NCI-H1092 treated with DMSO at 0.1 percent for 48 hours (cell line): ENCODE measurements around the gene KCNMB1.

ENCODE experiments used
- DNase-seq: peaks from one replicate; lab custom pipeline; 2025; lab: John Stamatoyannopoulos, UW

Gene KCNMB1

GRCh38 chr5:170414786-170415185 lies 25.6 kb upstream of the KCNMB1 start:
- no peak for DNase-seq

GRCh38 chr5:170413897-170414296 lies 24.7 kb upstream of the KCNMB1 start:
- no peak for DNase-seq

GRCh38 chr5:170411100-170411499 lies 21.9 kb upstream of the KCNMB1 start:
- no peak for DNase-seq

- no peak for DNase-seq
These were observed 21.2 kb upstream of the KCNMB1 start for GRCh38 chr5:170410401-170410800.

- no peak for DNase-seq
These were observed 19.9 kb upstream of the KCNMB1 start for GRCh38 chr5:170408877-170409660.

GRCh38 chr5:170408226-170408625 lies 19.1 kb upstream of the KCNMB1 start:
- peak; percentile 26 for DNase-seq

GRCh38 chr5:170407062-170407461 lies 17.9 kb upstream of the KCNMB1 start:
- no peak for DNase-seq

- DNase-seq, result no peak
These were observed 16.6 kb upstream of the KCNMB1 start for GRCh38 chr5:170405817-170406216.

- DNase-seq, result no peak
These were observed 15.2 kb upstream of the KCNMB1 start for GRCh38 chr5:170404398-170404797.

- no peak for DNase-seq
These were observed 14.5 kb upstream of the KCNMB1 start for GRCh38 chr5:170403675-170404074.

- no peak for DNase-seq
These were observed 13.3 kb upstream of the KCNMB1 start for GRCh38 chr5:170402508-170402907.

GRCh38 chr5:170397059-170397458 lies 7.9 kb upstream of the KCNMB1 start:
- no peak for DNase-seq

GRCh38 chr5:170393958-170394357 lies 4.8 kb upstream of the KCNMB1 start:
- no peak for DNase-seq

GRCh38 chr5:170393235-170393634 lies 4.1 kb upstream of the KCNMB1 start:
- DNase-seq, result peak; percentile 2

- DNase-seq, result no peak
These were observed 1.3 kb upstream of the KCNMB1 start for GRCh38 chr5:170390472-170390871.

GRCh38 chr5:170389550-170389892 lies 354 bp upstream of the KCNMB1 start:
- no peak for DNase-seq

GRCh38 chr5:170387775-170388639 lies 1.2 kb downstream of the KCNMB1 start:
- DNase-seq, result no peak

GRCh38 chr5:170386743-170387395 lies 2.3 kb downstream of the KCNMB1 start:
- no peak for DNase-seq

GRCh38 chr5:170383227-170383626 lies 5.9 kb downstream of the KCNMB1 start:
- no peak for DNase-seq

- no peak for DNase-seq
These were observed 6.4 kb downstream of the KCNMB1 start for GRCh38 chr5:170382790-170383189.

GRCh38 chr5:170380361-170380951 lies 8.7 kb downstream of the KCNMB1 start:
- DNase-seq, result no peak

GRCh38 chr5:170378740-170379139 lies 10.4 kb downstream of the KCNMB1 start:
- no peak for DNase-seq
